PC-9 (cell line): Measurements from ENCODE around the gene BCDIN3D. TPM values are rescaled to one million over a fixed set of nuclear protein-coding genes. Genes with fewer than 3 reads are reported as not detected.

Experiments used
- BruUV-seq: library from RNA; stranded (reverse); fragments of 400-500 nt; replicated peaks from 2 replicates; lab custom pipeline; 2021; lab: Mats Ljungman, UMichigan
- CTCF ChIA-PET: fragments of 300-600 bp; sonication (Branson Sonifier 250); formaldehyde crosslinking; loops from one replicate; lab custom pipeline; 2022; ENCODE audit warnings: antibody characterized with exemption; lab: Charles Lee
- POLR2A ChIA-PET: fragments of 300-600 bp; sonication (Branson Sonifier 250); formaldehyde crosslinking; loops from one replicate; lab custom pipeline; 2022; ENCODE audit warnings: antibody characterized with exemption; ENCODE audit not compliant: unreplicated experiment; lab: Charles Lee
- DNase-seq, 2 experiments: peaks; one replicate each; pipeline versions ENCODE4 v3.0.0 to v3.0.0-alpha.2; 2015 to 2022; ENCODE audit warnings: mixed read lengths in 1 of 2
- H2AFZ ChIP-seq: fragments of 200-600 bp; sonication (generic); 2 replicates; pipeline ENCODE4 v1.8.1; 2017; ENCODE audit warnings: antibody characterized with exemption
- H3F3A ChIP-seq: fragments of 200-600 bp; sonication (generic); 2 replicates; pipeline ENCODE4 v1.8.1; 2017; ENCODE audit warnings: antibody characterized with exemption, mild to moderate bottlenecking, low read depth; ENCODE audit not compliant: insufficient read depth
- H3K27ac ChIP-seq: fragments of 200-600 bp; sonication (generic); 2 replicates; pipeline ENCODE4 v1.6.1; 2016; ENCODE audit warnings: mixed run types
- H3K27me3 ChIP-seq: fragments of 200-600 bp; sonication (generic); 2 replicates; pipeline ENCODE4 v1.6.1; 2016; ENCODE audit warnings: low read depth, mixed run types; ENCODE audit not compliant: insufficient read depth
- H3K36me3 ChIP-seq: fragments of 200-600 bp; sonication (generic); 2 replicates; pipeline ENCODE4 v1.6.1; 2016; ENCODE audit warnings: low read depth, mixed run types
- H3K4me1 ChIP-seq: fragments of 200-600 bp; sonication (generic); replicated peaks from 2 replicates; pipeline ENCODE4 v1.6.1; 2016; ENCODE audit warnings: mixed run types; ENCODE audit not compliant: insufficient read depth
- H3K4me2 ChIP-seq: fragments of 200-600 bp; sonication (generic); 2 replicates; pipeline ENCODE4 v1.6.1; 2017; ENCODE audit warnings: mixed run types
- H3K4me3 ChIP-seq: fragments of 200-600 bp; sonication (generic); 2 replicates; pipeline ENCODE4 v1.6.1; 2016; ENCODE audit warnings: mixed run types
- H3K79me2 ChIP-seq: fragments of 200-600 bp; sonication (generic); 2 replicates; pipeline ENCODE4 v1.6.1; 2017; ENCODE audit warnings: low read depth, mixed run types
- H3K9me2 ChIP-seq: fragments of 200-600 bp; sonication (generic); 2 replicates; pipeline ENCODE4 v1.8.1; 2017; ENCODE audit warnings: mild to moderate bottlenecking; ENCODE audit not compliant: insufficient read depth
- H3K9me3 ChIP-seq: fragments of 200-600 bp; sonication (generic); 2 replicates; pipeline ENCODE4 v1.8.1; 2016; ENCODE audit warnings: low read depth; ENCODE audit not compliant: insufficient read depth
- H4K20me1 ChIP-seq: fragments of 200-600 bp; sonication (generic); 2 replicates; pipeline ENCODE4 v1.8.1; 2017; ENCODE audit not compliant: insufficient read depth
- CTCF ChIP-seq: fragments of 200-600 bp; sonication (generic); conservative IDR thresholded peaks from 2 replicates; pipeline ENCODE4 v1.6.1; 2017; ENCODE audit warnings: mixed run types, antibody characterized with exemption, mild to moderate bottlenecking, moderate library complexity
- EZH2 ChIP-seq: fragments of 200-600 bp; sonication (generic); IDR thresholded peaks from 2 replicates; pipeline ENCODE4 v1.8.0; 2017; ENCODE audit warnings: antibody characterized with exemption, low read depth
- intact Hi-C: fragments of 100-400 bp; cut with micrococcal nuclease; formaldehyde crosslinking; loops from one replicate; pipeline ENCODE4 v1.10.0; 2022; ENCODE audit not compliant: unreplicated experiment
- total RNA-seq: library from RNA; stranded (reverse); gene quantifications from 2 replicates; pipeline ENCODE4 v1.2.3, GENCODE V29; 2021

The BCDIN3D gene
- total RNA-seq, 1 experiment from 2014 or later = 4.7 TPM

GRCh38 chr12:49868952-49869815 is 26.3 kb upstream of the BCDIN3D start:
- no peaks in the 10 kb centered on the region for H3K9me3 ChIP-seq
- BruUV-seq = no TSS peak
- POLR2A ChIA-PET = interaction anchor here (0.6 to 1.2 kb wide), 3 partner anchors 23 to 502 kb away, joined by 5 to 9 read pairs (median 6); partner anchors contain the start of genes NCKAP5L and SPATS2
- no peak overlapping the region for H3K27ac ChIP-seq
- peaks cover 8% of the 10 kb centered on the region; the same call in 1 of the 2 replicates for H3F3A ChIP-seq
- TF ChIP-seq CTCF (no peak), EZH2 (no peak)
- H3K4me2 ChIP-seq = peak overlapping the region; percentile 66
- intact Hi-C loops = loop anchor here (1.0 to 5.0 kb wide), 4 partner anchors 38 to 298 kb away; partner anchors contain the start of gene CERS5
- no peaks in the 10 kb centered on the region for H3K9me2 ChIP-seq
- H2AFZ ChIP-seq = no peak overlapping the region
- no peaks in the 10 kb centered on the region for H3K27me3 ChIP-seq
- peak; percentile 90 to 92 for DNase-seq
- peaks cover 30% of the 10 kb centered on the region for H3K4me1 ChIP-seq
- CTCF ChIA-PET = interaction anchor here (0.5 to 1.6 kb wide), 5 partner anchors 76 to 846 kb away, joined by 3 to 6 read pairs (median 4); no protein-coding TSS in a partner anchor
- no peaks in the 10 kb centered on the region for H3K36me3 ChIP-seq
- no peaks in the 10 kb centered on the region for H4K20me1 ChIP-seq
- no peaks in the 10 kb centered on the region for H3K79me2 ChIP-seq
- H3K4me3 ChIP-seq = no peak overlapping the region

GRCh38 chr12:49868449-49868848 is 25.5 kb upstream of the BCDIN3D start:
- Histone ChIP-seq H3K27ac (no peak overlapping the region), H3K36me3 (no peaks in the 10 kb centered on the region), H3F3A (peaks cover 8% of the 10 kb centered on the region; the same call in 1 of the 2 replicates), H3K4me3 (no peak overlapping the region), H4K20me1 (no peaks in the 10 kb centered on the region), H3K9me2 (no peaks in the 10 kb centered on the region), H3K9me3 (no peaks in the 10 kb centered on the region), H2AFZ (no peak overlapping the region), H3K79me2 (no peaks in the 10 kb centered on the region), H3K27me3 (no peaks in the 10 kb centered on the region), H3K4me1 (peaks cover 30% of the 10 kb centered on the region), H3K4me2 (peak overlapping the region; percentile 66; the same call in 1 of the 2 replicates)
- ChIA-PET POLR2A (no interaction called here), CTCF (interaction anchor here (1.1 to 3.6 kb wide), 3 partner anchors 77 to 98 kb away, joined by 4 to 20 read pairs (median 6); no protein-coding TSS in a partner anchor)
- no TSS peak for BruUV-seq
- TF ChIP-seq EZH2 (no peak), CTCF (no peak)
- intact Hi-C loops = loop anchor here (2.0 to 5.0 kb wide), 3 partner anchors 39 to 299 kb away; partner anchors contain the start of gene CERS5
- DNase-seq = no peak

GRCh38 chr12:49867570-49868341 is 24.9 kb upstream of the BCDIN3D start:
- peaks cover 30% of the 10 kb centered on the region for H3K4me1 ChIP-seq
- peak; percentile 75 to 86 for DNase-seq
- no peak overlapping the region for H3K4me3 ChIP-seq
- H3K79me2 ChIP-seq = no peaks in the 10 kb centered on the region
- no TSS peak for BruUV-seq
- POLR2A ChIA-PET = interaction anchor here (0.6 to 0.7 kb wide), 4 partner anchors 189 to 480 kb away, joined by 3 to 11 read pairs (median 4); no protein-coding TSS in a partner anchor
- no peaks in the 10 kb centered on the region for H4K20me1 ChIP-seq
- H3K9me2 ChIP-seq = no peaks in the 10 kb centered on the region
- peak overlapping the region; percentile 66 for H3K4me2 ChIP-seq
- peaks cover 8% of the 10 kb centered on the region; the same call in 1 of the 2 replicates for H3F3A ChIP-seq
- CTCF ChIA-PET = interaction anchor here (0.6 to 3.6 kb wide), 7 partner anchors 55 to 188 kb away, joined by 3 to 20 read pairs (median 4); no protein-coding TSS in a partner anchor
- intact Hi-C loops = loop anchor here (1.0 to 5.0 kb wide), 7 partner anchors 25 to 300 kb away; partner anchors contain the start of genes BCDIN3D and CERS5
- H3K9me3 ChIP-seq = no peaks in the 10 kb centered on the region
- TF ChIP-seq CTCF (no peak), EZH2 (no peak)
- H3K36me3 ChIP-seq = no peaks in the 10 kb centered on the region
- H3K27ac ChIP-seq = peak overlapping the region; percentile 57; the same call in 1 of the 2 replicates
- H2AFZ ChIP-seq = no peak overlapping the region
- H3K27me3 ChIP-seq = no peaks in the 10 kb centered on the region
